Inflammatory macrophage treated with lipopolysaccharide for 4 hours (primary cell): Measurements from ENCODE around the gene NFYB.
"Not testable (repeated sequence)": the region's sequence is repeated elsewhere in the genome, so short reads cannot be mapped to it uniquely, and the experiment has no call there.

Source experiments
- DNase-seq: peaks from one replicate; pipeline ENCODE4 v3.0.0-alpha.2; 2020

NFYB gene

DNA sequence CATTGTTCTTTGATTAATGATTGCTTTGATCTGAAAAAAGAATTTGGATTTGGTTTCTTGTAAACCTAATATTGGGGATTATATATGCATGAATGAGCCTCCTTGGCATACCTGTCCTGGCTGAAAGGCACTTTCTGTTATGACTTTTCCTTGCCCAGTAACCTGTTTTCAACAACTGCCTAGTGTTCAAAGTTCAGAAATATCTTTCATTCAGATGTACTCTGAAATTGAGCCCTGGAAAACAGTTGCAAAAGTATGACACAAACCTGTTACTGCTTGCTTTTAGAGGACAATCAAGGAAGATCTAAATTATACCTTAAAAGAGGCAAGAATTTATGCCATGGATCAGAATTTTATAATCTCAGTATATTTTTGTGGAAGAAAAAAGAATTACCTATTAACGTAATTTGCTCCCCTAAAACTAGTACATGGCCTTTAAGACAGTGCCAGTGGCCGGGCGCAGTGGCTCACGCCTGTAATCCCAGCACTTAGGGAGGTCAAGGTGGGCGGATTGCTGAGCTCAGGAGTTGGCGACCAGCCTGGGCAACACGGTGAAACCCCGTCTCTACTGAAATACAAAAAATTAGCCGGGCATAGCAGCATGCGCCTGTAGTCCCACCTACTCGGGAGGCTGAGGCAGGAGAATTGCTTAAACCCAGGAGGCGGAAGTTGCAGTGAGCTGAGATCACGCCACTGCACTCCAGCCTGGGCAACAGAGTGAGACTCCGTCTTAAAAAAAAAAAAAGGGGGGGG, 23.0 kb downstream of the NFYB start:
- DNase-seq = not testable (repeated sequence)

DNA sequence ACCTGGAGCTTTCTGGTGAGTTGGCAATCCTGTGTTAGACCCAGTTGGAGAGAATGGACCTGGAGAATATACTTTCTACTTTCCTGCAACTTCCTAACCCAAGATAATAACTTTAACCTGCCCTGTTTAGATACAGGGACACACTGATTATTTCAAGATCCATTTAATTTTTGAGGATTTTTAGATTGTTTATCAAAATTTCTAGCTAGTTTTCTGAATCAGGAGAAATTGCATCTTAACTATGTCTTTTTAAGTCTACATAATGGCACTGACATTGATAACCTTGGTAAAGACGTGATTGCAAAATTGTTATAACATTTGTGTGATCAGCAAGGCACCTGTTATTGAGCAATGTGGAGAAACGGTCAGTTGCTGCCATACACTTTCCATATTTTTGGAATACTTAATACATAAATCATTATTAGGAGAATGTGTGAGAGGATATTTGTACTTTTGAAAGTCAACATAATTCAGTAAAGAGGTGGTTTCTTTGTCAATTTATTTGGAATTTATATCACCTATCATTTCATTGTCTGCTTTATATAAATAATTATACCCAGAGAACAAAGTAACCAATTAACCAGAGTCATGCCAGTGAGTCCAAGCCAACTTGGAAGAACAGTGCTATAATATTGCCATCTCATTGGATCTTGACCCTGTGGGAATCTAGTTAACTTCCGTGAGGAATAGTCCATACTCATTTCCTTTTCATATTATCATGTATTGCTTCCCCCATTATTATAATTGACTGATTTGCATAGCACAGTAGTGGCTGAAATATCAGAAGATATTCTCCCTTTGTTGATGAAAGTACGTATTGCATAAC, 28.4 kb downstream of the NFYB start:
- peak; percentile 18 for DNase-seq

- DNase-seq = peak; percentile 76
Measured at GRCh38 chr12:104108755-104109445, 29.1 kb downstream of the NFYB start.

DNA sequence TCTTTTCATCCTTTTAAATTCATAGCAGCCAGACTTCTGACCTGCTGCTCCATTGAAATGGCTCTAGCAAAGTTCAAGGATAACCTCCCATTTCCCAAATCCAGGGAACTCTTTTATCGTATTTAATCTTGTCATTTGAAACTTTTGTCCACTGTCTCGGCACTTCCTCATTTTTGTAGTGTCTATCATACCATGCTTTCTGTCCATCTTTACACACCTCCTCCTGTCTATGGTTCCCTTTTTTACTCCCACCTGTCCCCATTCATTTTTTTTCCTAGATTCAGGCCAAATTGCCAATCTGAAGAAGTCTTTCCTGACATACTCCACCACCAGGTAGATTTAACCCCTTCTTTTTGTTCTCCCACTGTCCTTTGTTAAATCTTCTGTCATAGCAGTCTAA, 31.0 kb downstream of the NFYB start:
- no peak for DNase-seq

DNA sequence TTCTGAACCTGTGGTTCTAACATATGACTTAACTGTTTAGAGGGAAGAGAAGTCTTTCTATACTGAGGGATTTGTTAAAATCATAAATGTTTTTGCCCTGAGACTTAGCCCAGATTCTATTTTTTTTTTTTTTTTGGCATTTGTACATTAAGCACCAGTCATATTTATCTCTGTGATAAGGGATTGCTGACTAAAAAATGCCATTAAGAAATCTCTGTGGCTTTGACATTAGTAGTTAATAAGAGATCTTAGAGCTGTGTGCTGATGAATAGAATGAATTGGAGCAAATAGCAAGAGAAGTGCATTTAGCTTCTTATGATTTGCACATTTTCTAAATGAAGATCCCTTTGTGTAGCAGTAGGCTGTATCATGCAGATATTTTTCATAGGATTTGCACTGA, 32.5 kb downstream of the NFYB start:
- DNase-seq = no peak

DNA sequence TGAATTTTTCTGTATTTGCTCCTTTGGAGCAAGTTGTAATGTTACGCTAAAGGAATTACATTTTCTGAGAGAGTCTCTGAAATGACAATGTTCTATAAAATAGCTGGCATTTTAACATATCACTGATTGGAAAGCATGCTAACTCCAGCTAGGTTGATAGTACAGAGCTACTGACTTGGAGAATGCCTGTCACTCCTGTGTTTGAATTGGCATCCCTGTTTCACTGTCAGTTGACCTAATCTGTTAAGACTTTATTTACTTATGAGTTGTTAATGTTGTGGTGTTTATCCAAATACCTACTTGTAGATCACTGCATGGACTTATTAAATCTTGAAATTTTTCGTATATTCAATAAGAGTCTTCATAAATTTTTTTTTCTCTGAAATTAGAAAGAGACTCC, 40.1 kb downstream of the NFYB start:
- DNase-seq = no peak

GRCh38 chr12:104095289-104095688, 42.7 kb downstream of the NFYB start:
- DNase-seq = no peak

DNA sequence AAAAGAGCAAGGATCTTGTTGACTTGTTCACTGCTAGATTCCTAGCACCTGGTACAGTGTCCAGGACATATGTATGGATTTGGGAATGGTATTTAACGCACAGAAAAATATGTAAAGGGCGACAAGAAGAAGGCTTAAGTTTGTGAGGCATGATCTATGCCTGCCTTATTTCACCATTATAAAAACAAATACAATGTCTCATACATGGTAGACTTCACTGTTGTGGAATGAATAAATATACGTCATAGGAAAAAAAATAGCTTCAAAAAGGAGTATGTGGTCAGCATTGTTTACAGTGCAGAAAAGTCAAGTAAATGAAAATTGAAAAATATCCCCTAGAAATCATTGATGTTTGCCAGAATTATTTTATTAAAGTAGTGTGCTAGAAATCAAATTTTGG, 43.7 kb downstream of the NFYB start:
- DNase-seq = no peak

- DNase-seq = no peak
Measured at GRCh38 chr12:104091136-104091535, 46.9 kb downstream of the NFYB start.

DNA sequence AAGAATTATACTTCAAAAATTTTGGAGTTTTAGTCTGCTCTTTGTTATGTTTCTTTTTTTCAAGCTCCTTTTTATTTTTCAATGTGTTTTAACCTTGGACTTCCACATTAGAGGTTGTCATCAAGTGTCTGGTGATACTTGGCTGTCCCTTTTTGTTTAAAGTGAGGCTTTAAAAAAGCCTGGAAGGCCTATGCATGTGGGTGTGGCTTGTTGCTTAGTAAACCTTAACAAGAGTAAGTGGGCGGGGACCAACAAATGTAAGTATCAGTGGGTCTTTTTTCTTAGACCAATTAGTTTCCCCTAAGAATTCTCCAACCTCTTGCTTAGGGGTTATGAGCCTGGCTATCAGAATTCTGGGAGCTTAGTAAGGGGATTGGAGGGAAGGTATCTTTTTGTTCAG, 47.3 kb downstream of the NFYB start:
- no peak for DNase-seq

GRCh38 chr12:104083769-104084475, 54.1 kb downstream of the NFYB start:
- DNase-seq = no peak

- DNase-seq = no peak
Measured at GRCh38 chr12:104080764-104081163, 57.2 kb downstream of the NFYB start.

- DNase-seq = no peak
Measured at GRCh38 chr12:104079024-104079423, 59.0 kb downstream of the NFYB start.

DNA sequence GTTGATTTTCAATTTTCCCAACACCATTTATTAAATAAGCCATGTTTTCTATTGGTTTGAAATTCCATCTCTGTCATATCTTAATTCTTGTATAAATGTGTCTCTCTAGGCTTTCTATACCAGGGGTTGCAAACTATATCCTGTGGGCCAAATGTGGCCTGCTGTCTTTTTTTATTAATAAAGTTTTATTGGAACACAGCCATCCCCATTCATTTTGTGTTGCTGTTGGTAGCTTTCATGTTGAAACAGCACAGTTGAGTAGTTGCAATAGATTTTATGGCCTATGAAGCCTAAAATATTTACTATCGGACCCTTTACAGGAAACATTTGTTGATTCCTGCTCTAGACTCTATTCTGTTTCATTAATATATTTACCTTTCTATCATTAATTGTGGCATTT, 64.3 kb downstream of the NFYB start:
- no peak for DNase-seq

DNA sequence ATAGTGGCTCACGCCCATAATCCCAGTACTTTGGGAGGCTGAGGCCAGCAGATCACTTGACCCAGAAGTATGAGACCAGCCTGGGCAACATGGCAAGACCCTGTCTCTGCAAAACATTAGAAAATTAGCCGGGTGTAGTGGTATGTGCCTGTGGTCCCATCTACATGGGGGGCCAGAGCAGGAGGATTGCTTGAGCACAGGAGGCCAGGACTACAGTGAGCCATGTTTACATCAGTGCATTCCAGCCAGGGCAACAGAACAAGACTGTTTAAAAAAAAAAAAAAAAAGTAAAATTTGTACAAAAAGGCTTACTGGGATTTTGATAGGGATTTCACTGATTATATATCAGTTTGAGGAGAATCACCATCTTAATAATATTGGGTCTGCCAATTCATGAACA, 65.9 kb downstream of the NFYB start:
- DNase-seq = no peak
